TTC549 (cell line): ENCODE results near the gene FCHSD2.
"Not testable (repeated sequence)": the region's sequence is repeated elsewhere in the genome, so short reads cannot be mapped to it uniquely, and the experiment has no call there.

Experiments used
- FAIRE-seq: peaks from 2 replicates; lab custom pipeline; 2012; peaks lifted over from hg19 to GRCh38; lab: Jason Lieb, UNC

Gene FCHSD2

DNA sequence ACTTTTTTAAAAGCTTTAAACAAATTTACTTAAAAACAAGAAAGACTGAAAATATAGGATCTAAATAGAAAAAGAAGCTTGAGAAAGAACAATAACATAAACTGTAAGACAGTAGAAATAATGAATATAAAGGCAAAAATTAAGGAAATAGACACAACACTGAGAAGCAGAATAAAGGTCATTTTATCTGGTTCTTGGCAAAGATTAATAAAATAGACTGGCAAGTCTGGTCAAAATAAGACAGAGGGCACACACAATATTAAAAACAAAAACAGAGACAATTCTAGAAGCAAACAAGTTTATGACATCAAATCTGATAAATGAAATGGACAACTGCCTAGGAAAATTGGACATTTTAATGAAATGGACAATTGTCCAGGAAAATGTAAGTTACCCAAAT, 222.1 kb downstream of the FCHSD2 start:
- no peak for FAIRE-seq

DNA sequence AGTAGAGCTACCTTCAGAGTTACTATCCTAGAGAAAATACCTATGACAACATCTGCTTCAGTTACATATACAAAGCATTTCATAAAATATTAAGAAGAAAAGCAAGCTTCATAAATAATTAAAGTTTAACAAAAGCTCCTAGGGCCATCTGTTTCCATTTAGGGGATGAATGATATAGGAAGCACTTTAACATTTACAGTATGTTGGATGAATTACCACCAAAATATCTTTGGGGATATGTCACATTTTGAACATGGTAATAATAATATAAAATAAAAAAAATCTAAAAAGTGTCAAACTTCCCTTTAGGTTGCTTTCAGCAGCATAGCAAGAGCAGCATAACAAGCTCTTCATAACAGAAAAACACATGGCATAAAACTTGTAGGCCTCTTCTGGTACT, 223.3 kb downstream of the FCHSD2 start:
- no peak for FAIRE-seq

DNA sequence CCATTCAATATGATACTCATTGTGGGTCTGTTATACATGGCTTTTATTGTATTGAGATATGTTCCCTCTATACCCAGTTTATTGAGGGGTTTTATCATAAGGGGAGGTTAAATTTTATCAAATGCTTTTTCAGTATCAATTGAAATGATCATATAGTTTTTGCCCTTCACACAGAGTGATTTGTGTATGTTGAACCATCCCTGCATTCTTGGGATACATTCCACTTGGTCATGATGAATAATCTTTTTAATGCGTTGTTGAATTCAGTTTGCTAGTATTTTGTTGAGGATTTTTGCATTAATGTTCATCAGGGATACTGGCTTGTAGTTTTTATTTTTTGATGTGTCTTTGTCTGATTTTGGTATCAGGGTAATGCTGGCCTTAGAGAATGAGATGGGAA, 229.9 kb downstream of the FCHSD2 start:
- FAIRE-seq = no peak

DNA sequence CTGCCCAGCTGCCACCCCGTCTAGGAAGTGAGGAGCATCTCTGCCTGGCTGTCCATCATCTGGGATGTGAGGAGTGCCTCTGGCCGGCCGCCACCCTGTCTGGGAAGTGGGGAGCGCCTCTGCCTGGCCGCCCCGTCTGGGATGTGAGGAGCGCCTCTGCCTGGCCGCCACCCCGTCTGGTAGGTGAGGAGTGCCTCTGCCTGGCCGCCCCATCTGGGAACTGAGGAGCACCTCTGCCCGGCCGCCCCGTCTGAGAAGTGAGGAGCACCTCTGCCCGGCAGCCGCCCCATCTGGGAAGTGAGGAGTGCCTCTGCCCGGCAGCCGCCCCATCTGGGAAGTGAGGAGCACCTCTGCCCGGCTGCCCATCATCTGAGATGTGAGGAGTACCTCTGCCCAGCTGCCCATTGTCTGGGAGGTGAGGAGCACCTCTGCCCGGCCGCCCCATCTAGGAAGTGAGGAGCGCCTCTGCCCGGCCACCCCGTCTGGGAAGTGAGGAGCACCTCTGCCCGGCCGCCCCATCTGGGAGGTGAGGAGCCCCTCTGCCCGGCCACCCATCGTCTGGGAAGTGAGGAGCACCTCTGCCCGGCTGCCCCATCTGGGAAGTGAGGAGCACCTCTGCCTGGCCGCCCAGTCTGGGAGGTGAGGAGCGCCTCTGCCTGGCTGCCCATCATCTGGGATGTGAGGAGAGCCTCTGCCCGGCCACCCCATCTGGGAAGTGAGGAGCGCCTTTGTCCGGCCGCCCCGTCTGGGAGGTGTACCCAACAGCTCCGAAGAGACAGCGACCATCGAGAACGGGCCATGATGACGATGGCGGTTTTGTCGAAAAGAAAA, 232.3 kb downstream of the FCHSD2 start:
- FAIRE-seq = not testable (repeated sequence)

DNA sequence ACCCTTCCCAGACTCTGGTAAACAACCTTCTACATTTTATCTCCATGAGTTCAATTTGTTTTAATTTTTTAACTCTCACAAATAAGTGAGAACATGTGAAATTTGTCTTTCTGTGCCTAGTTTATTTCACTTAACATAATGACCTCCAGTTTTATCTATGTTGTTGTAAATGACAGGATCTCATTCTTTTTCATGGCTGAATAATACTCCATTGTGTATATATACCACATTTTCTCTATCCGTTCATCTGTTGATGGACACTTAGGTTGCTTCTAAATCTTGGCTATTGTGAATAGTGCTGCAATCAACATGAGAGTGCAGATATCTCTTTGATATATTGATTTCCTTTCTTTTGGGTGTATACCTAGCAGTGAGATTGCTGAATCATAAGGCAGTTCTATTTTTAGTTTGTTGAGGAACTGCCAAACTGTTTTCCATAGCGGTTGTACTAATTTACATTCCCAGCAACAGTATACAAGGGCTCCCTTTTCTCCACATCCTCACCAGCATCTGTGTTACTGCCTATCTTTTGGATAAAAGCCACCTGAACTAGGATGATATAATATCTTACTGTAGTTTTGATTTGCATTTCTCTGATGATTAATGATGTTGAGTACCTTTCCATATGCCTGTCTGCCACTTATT, 234.0 kb downstream of the FCHSD2 start:
- no peak for FAIRE-seq

DNA sequence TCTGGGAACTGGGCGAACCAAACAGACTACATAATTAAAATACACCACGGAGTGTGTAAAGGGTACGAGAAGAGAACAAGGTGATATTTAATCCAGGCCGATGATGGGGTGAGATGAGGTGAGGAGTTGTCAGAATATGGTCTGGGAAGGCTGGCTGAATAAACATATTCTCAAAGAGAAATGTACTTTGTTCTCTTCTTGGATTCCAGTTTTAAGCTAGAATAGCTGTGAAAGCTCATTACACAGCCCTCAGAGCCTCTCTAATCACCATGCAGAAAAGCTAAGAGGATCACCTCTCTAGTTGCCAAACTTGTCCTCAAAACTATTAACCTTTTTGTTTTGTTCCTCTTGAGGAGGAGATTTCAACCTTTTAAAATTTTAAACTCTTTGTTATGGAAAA, 238.1 kb downstream of the FCHSD2 start:
- no peak for FAIRE-seq

DNA sequence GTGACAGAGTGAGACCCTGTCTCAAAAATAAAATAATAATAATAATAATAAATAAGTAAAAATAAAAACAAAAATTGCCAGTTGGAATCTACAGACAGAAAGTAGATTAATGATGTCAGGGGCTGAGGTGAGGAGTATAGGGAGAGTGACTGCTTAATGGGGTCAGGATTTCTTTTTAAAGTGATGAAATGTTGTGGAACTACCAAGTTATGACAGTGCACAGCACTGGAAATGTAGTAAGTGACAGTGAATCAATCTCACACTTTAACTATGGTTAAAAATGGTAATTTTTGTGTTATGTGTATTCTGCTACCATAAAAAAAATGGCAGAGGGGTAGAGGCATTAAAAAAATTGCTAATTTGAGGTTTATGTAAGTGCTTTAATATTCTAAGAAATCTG, 240.7 kb downstream of the FCHSD2 start:
- no peak for FAIRE-seq

DNA sequence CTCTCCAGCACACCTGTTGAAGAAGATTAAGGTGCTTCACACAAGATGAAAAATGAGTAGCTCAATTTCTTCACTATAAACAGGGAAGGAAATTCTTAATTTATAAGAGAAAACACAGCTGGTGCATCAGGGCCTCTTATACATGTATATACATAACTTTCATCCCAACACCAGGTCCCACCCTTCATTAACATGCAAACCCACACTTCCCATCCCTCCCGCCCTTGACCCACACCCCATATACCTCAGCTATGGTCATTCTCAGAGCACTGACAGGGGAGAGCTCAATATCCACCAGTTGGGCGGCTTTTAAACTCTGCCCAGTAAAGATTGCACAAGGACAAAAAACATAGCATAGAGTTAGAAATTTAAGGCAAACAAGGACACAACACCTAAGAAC, 242.1 kb downstream of the FCHSD2 start:
- FAIRE-seq = no peak

DNA sequence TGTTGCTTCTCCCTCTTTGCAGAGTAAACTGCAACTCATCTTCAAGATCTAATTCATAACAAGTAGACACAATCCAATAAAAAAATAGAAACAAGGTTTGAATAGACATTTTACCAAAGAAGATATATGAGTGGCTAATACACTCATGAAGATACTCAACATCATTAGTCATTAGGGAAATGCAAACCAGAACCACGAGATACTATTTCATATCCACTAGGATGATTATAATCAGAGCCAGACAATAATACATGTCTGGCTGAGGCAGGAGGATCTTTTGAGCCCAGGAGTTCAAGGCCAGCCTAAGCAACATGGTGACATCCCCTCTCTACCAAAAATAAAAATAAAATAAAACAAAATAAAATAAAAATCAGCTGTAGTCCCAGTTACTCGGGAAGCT, 242.9 kb downstream of the FCHSD2 start:
- FAIRE-seq = no peak

DNA sequence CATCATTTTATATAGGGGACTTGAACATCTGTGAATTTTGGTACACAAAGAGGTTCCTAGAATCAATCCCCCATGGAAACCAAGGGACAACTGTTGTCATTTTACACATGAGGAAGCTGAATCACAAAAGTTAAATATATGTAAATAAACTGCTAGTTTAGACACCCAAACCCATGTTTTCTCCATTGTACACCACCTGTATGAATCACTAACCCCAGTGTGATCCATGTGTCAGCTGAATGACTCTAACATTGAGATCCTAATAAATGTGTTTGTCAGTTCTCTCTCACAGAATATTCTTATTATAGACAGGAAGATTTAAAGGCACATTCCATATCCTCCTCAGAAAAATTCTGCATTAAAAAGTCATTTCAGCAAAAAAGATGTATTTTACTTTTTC, 244.6 kb downstream of the FCHSD2 start:
- no peak for FAIRE-seq

DNA sequence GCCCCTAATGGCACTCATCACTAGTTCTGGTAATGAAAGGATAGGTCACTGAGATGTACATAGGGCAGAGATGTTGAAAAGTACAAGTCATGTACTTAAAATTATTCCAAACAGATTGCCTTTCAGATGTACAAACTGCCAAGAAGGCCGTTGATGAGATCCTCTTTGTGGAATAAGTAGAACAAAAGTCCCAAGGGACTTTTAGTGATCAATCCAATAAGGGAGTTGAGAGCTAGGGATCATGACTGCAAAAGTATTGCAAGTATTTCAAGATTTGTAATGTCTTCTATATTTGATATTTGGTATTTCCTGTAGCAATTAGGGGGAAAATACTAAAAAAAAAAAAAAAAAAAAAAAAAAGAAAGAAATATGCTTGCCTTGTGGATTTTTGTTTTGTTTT, 245.7 kb downstream of the FCHSD2 start:
- no peak for FAIRE-seq

DNA sequence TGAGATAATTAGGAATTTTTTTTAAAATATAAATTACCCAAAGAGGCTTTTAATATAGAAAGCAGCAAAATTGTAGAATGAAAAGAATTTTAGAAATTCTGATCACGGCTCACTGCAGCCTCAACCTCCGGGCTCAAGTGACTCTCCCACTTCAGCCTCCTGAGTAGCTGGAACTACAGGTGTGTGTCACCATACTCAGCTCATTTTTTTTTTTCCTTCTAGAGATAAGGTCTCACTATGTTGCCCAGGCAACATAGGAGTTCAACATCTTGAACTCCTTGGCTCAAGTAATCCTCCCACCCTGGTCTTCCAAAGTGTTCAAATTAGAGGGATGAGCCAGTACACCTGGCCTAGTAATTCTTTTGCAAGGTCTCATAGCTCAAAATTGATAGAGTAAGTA, 251.2 kb downstream of the FCHSD2 start:
- FAIRE-seq = no peak

DNA sequence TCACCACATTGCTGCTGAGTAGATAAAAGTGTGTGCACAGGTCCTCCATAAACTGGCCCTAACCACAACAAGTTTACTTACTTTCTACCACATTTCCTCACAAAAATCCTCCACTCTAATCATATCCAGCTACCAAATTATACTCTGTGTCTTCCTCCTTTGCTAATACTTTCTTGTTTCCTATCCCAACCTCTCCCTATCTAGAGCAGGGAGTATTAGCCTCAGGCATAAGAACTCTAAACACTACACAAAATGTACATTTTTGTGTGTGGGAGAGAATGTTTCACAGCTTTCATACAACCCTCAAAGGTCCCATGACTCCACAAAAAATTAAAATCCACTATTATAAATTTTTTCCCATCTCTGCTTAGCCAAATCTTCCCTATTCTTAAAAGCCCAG, 255.5 kb downstream of the FCHSD2 start:
- FAIRE-seq = no peak

DNA sequence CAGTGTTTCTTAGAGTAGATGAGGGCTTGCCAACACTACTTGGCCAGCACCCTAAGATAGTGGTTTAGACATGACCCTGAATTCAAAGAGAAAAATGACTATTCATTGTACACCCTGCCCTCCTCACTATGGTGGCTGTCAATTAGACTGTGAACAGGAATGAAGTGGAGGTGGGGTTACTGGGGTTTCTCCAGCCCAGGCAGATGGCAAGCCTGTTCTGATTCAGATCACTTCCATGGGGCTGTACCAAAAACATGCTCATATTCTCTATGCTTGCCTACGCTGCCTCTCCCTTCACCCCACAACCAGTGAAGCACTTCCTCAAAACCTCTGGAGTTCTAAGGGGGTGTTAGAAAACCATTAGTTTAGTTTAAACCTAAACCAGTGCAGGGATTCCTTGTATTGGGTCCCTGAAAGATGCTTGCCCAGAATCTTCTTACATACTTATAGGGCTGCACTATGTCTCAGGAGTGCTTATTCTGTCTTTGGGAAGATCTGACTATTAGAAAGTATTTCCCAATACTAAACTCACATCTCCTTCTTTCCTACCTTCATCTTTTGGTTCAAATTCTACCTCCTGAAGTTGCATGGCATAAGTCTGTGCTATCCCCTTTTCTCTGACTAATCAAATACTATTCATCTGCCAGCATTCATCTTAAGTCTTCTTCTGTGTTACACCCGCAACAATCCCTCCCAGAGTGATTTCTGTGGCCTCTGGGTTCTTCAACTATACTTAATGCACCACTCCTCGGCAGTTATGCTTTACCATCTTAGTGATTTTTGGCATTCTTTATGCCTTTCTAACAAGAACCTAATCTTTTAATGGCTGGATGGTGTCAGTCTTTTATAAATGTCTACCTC, 256.1 kb downstream of the FCHSD2 start:
- FAIRE-seq = no peak

DNA sequence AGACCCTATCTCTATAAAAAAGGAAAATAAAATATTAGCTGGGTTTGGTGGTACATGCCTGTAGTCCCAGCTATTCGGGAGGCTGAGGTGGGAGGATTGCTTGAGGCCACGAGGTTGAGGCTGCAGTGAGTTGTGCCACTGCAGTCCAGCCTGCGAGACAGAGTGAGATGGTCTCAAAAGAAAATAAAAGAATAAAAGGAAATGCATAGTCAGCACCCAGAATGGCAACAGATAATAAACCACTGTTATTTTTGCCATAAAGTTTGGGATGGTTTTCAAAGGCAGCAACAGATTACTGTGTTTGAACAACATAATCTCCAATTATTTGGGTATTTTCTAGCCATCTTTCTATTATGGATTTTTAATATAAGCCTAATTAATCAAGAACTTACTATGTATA, 266.0 kb downstream of the FCHSD2 start:
- FAIRE-seq = no peak

DNA sequence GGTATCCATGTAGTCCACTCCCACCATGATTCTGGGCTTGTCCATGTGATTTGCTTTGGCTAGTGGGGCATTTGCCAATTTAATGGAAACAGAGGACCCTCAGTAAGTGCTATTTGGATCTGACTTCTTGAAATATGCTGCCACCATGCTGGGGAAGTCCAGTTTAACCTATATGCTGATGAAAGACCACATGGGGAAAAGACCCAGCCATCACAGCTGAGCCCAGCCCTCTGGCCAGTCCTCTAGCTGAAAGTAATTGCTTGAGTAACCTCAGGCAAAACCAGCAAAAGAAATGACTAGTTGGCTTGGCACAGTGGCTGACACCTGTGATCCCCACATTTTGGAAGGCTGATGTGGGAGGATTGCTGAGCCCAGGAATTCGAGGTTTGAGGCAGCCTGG, 266.4 kb downstream of the FCHSD2 start:
- FAIRE-seq = no peak

DNA sequence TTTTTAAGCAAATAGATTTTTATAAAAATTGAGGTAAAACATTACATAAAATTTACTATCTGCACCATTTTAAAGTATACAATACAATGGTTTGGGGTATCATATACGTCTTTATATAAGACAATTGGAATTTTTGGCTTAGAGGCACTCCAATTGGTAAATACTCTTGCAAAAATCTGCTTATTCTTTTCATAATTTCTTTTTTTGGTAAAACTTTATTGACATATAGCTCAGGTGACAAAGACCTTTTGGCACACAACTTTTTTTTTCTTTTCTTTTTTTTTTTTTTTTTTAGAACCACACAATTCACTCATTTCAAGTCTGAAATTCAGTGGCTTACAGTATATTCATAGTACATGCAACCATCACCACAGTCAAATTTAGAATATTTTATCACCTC, 270.1 kb downstream of the FCHSD2 start:
- FAIRE-seq = no peak

DNA sequence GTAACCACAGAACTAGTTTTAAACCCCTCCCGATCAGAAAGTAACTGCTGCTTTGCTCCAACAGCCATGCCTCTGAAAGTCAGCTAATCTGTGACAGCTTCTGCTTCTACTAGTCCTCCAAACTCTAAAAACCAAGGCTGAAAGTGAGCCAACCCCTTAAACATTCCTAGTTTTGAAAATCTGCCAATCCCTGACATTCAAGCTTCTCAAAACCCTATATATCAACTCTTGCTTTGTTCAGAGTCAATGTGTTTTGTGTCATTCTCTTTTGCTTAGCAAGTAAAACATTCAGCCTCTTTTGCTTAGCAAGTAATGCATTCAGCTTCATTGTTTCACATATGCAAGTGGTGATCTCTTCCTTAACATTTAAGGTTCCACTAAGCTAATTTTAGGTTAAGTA, 271.0 kb downstream of the FCHSD2 start:
- no peak for FAIRE-seq

DNA sequence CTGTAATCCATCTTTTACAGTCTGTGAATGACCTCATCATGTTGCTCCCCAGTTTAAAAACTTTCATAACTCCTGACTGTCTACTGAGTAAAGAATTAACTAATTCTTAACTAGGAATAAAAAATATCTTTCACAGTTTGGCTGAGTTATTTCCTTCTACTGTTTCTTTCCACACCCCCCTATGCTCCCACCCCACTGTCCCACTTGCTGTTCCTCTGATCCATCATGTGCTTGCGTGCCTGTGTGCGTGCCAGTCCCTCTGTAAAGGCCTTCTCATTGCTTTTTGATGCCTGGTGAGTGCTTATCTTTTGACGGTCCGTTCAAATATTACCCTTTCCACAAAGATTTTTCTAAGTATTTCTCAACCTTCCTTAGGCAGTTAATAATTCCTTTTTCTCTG, 272.3 kb downstream of the FCHSD2 start:
- FAIRE-seq = no peak

DNA sequence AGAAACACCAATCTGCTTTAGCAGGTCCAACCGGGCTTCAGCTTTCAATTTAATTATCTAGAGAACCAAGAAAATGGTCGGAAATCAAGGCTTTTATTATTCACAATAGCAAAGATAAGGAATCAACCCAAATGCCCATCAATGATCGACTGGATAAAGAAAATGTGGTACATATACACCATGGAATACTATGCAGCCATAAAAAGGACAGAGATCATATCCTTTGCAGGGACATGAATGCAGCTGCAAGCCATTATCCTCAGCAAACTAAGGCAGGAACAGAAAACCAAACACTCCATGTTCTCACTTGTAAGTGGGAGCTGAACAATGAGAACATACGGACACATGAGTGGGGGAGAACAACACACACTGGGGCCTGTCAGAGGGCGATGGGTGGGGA, 274.1 kb downstream of the FCHSD2 start:
- FAIRE-seq = no peak

DNA sequence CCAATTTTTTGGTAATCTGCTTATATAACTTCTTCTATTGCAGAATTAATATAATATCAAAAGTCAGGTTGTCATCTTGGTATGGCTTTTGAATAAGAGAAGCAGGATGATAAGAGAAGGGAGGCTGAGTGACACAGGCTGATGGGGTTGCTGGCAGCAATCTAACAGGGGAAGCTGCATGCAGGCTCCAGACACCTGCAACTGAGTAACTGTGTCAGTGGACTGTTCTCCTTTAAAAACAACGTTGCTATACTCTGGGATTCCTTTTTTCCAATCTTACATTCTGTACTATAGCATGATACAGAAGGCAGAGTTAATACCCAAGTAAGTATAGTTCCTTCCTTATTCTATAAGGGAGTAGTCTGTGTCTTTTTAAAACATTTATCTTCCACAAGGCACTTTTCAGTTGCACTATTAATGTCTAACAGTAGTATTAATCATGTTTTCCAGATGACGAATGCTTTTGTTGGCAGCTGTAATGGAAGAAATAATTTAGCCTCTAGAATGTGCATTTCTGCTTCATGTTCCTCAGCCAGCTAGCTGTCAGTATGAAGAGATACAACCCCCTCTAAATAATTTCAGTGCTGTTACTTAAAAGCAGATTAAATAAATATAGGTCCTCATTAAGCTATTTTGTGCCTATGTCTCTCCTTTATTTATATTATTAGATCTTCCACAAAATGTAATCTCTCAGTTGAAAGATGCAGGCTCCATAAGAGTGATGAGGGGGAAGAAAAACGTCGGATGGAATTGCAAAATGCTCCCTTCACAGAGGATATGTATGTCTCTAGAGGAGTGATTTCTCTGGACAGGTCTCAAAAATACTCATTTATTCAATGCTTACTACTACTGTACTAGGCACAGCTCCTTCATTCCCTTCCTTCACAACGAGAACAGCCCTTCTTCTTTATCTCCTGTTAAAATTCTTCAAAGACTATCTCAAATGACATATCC, 277.1 kb downstream of the FCHSD2 start:
- FAIRE-seq = no peak

DNA sequence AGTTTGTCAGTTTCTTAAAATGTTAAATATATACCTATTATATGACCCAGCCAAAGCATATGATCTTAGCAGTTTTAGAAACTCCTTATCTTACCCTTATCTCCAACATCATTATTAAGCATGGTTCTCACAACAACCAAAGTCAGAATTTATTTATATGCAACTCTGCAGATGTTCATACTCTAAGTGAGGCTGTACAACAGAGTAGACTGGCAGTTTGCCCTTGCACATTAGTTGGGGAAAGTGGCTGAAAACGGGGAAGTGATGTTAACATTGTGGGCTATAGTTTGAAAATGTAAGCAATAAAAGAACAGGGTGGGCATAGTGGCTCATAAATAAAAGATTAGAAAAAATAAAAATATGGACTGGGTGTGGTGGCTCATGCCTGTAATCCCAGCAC, 278.2 kb downstream of the FCHSD2 start:
- FAIRE-seq = no peak
